BLaER1 treated with 17β-estradiol and CSF1 and Interleukin-3, amounts not matched to agents 10 nM and 100 nM (cell line): ENCODE data around the gene BCAS2.

Source experiments
- H3K27ac ChIP-seq, 11 experiments: shearing (Covaris generic); formaldehyde crosslinking; 2 replicates each; pipeline ENCODE4 v1.8.1; 2022
- H3K27me3 ChIP-seq, 11 experiments: shearing (Covaris generic); formaldehyde crosslinking; 2 replicates each; pipeline ENCODE4 v1.8.1; 2022
- H3K36me3 ChIP-seq, 11 experiments: shearing (Covaris generic); formaldehyde crosslinking; 2 replicates each; pipeline ENCODE4 v1.8.1; 2022
- H3K4me1 ChIP-seq, 10 experiments: shearing (Covaris generic); formaldehyde crosslinking; 2 replicates each; pipeline ENCODE4 v1.8.1; 2022
- H3K4me2 ChIP-seq, 11 experiments: shearing (Covaris generic); formaldehyde crosslinking; 2 replicates each; pipeline ENCODE4 v1.8.1; 2022
- H3K4me3 ChIP-seq, 10 experiments: shearing (Covaris generic); formaldehyde crosslinking; 2 replicates each; pipeline ENCODE4 v1.8.1; 2022
- H3K9ac ChIP-seq, 11 experiments: shearing (Covaris generic); formaldehyde crosslinking; 2 replicates each; pipeline ENCODE4 v1.8.1; 2022
- H3K9me3 ChIP-seq, 11 experiments: shearing (Covaris generic); formaldehyde crosslinking; replicated peaks in 1 of 11; 2 replicates each; pipeline ENCODE4 v1.8.1; 2022
- H4K20me1 ChIP-seq, 11 experiments: shearing (Covaris generic); formaldehyde crosslinking; 2 replicates each; pipeline ENCODE4 v1.8.1; 2022
- Cebpa-rat ChIP-seq, 11 experiments: shearing (Covaris generic); IDR thresholded peaks; 2 replicates each; pipeline ENCODE4 v1.8.1; 2022

Gene BCAS2

DNA sequence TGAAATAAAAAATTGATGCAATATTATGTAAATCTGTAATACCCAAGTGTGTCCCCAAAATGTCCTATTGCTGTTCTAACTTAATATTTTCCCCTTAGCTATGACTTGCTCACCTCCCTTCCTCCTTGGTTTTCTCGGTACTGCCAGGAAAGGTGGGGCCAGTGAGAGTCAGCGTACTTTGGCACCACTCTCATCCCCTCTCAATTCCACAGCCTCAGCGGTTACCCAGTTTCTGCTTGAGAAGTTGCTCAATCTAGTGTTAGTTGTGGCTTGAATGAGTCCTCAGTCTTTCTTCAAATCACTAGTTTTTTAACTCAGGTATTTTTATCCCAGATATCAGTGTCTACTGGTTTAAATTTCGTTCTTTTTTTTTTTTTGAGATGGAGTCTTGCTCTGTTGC, 32.3 kb downstream of the BCAS2 start:
- no peak overlapping the region for H3K4me3 ChIP-seq
- no peak overlapping the region for H3K27ac ChIP-seq
- no peak overlapping the region for H3K9ac ChIP-seq
- H3K27me3 ChIP-seq, result no peaks in the 10 kb centered on the region
- H4K20me1 ChIP-seq, result no peaks in the 10 kb centered on the region
- no peaks in the 10 kb centered on the region; a peak in 1 of 20 replicates for H3K4me1 ChIP-seq
- no peaks in the 10 kb centered on the region for H3K36me3 ChIP-seq
- H3K9me3 ChIP-seq, result no peaks in the 10 kb centered on the region
- H3K4me2 ChIP-seq, result no peak overlapping the region
- no peak for TF ChIP-seq Cebpa-rat (IDR thresholded peaks at IDR 0.05)

DNA sequence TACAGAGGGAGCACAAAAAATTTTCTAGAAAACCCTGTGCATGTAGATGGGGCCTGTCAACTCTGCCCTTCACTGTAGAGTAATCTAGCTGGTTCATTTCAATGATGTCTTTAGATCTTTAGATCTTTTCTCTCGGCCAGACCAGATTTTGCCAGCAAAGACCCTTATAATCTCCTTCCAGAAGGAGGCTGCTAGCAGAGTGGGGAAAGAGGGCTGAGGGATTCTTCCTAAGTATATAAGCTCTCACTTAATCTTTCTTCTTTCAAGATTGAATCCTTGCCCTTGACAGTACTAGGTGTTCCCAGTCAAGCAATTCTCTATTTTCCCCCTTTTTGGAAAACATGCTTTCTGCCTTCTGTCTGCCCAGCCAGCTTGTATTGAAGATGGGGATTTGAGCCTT, 34.3 kb downstream of the BCAS2 start:
- Histone ChIP-seq H4K20me1 (no peaks in the 10 kb centered on the region), H3K4me2 (no peak overlapping the region), H3K9me3 (no peaks in the 10 kb centered on the region), H3K4me3 (no peak overlapping the region), H3K4me1 (no peaks in the 10 kb centered on the region; a peak in 1 of 20 replicates), H3K9ac (no peak overlapping the region), H3K27ac (no peak overlapping the region), H3K27me3 (no peaks in the 10 kb centered on the region), H3K36me3 (no peaks in the 10 kb centered on the region)
- no peak for TF ChIP-seq Cebpa-rat (IDR thresholded peaks at IDR 0.05)

DNA sequence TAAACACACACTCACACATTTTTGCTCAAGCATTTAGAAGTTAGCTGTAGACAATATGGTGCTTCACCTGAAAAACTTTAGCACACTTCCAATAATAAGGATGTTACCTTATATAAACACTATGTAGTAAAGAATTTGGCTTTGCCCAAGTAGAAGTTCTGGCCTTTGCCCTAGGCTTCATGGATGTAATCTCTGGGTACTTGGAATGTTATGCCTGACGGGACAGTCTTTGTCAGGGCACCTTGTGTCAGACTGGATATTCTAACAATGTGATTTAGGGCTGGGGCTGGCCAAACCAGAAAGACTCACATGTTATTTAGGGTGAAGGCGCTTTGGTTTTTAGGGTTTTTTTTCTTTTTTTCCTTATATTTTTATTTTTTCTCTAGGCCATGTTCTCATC, 35.6 kb downstream of the BCAS2 start:
- H3K4me3 ChIP-seq, result no peak overlapping the region
- H3K4me1 ChIP-seq, result no peaks in the 10 kb centered on the region; a peak in 1 of 20 replicates
- no peak overlapping the region for H3K4me2 ChIP-seq
- no peak overlapping the region for H3K27ac ChIP-seq
- H4K20me1 ChIP-seq, result no peaks in the 10 kb centered on the region
- no peaks in the 10 kb centered on the region for H3K27me3 ChIP-seq
- H3K9ac ChIP-seq, result no peak overlapping the region
- no peaks in the 10 kb centered on the region for H3K36me3 ChIP-seq
- no peaks in the 10 kb centered on the region for H3K9me3 ChIP-seq
- no peak for TF ChIP-seq Cebpa-rat (IDR thresholded peaks at IDR 0.05)

DNA sequence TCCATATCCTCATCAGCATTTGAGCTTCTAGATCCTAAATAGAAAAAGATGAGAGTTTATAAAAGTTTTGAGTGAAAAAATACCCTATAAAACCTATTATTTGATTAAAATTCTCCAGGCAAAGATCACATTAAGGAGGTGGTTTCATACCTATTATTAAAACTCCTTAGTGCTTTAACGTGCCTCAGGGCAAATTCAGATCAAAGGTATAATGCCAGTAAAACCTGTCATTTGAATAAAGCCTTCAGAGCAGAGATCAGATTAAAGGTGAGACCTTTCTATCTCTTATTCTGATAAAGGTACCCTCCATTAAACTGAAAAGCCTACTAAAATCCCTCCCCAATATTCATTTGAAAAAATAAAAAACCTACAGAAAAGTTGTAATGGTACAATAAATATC, 36.1 kb downstream of the BCAS2 start:
- Histone ChIP-seq H3K4me1 (no peaks in the 10 kb centered on the region; a peak in 1 of 20 replicates), H3K27me3 (no peaks in the 10 kb centered on the region), H3K27ac (no peak overlapping the region), H3K36me3 (no peaks in the 10 kb centered on the region), H3K9ac (no peak overlapping the region), H3K4me2 (no peak overlapping the region), H4K20me1 (no peaks in the 10 kb centered on the region), H3K4me3 (no peak overlapping the region), H3K9me3 (no peaks in the 10 kb centered on the region)
- no peak for TF ChIP-seq Cebpa-rat (IDR thresholded peaks at IDR 0.05)

- H4K20me1 ChIP-seq, result no peaks in the 10 kb centered on the region
- H3K27me3 ChIP-seq, result no peaks in the 10 kb centered on the region
- no peak overlapping the region for H3K4me3 ChIP-seq
- no peaks in the 10 kb centered on the region for H3K4me1 ChIP-seq
- H3K4me2 ChIP-seq, result no peak overlapping the region
- no peak for TF ChIP-seq Cebpa-rat (IDR thresholded peaks at IDR 0.05)
- no peak overlapping the region for H3K9ac ChIP-seq
- H3K27ac ChIP-seq, result no peak overlapping the region
- H3K9me3 ChIP-seq, result peaks cover 0 to 20% (median 7%) of the 10 kb centered on the region in 11 experiments; a peak in 11 of 22 replicates
- no peaks in the 10 kb centered on the region for H3K36me3 ChIP-seq
These were observed 40.6 kb downstream of the BCAS2 start for GRCh38 chr1:114540821-114541220.

- H3K36me3 ChIP-seq, result no peaks in the 10 kb centered on the region
- TF ChIP-seq Cebpa-rat (IDR thresholded peaks at IDR 0.05), result no peak
- H3K4me3 ChIP-seq, result no peak overlapping the region
- H3K27ac ChIP-seq, result no peak overlapping the region
- H3K4me2 ChIP-seq, result no peak overlapping the region
- peaks cover 0 to 20% (median 7%) of the 10 kb centered on the region in 11 experiments; a peak in 11 of 22 replicates for H3K9me3 ChIP-seq
- H3K27me3 ChIP-seq, result no peaks in the 10 kb centered on the region
- H3K9ac ChIP-seq, result no peak overlapping the region
- H4K20me1 ChIP-seq, result no peaks in the 10 kb centered on the region
- no peaks in the 10 kb centered on the region for H3K4me1 ChIP-seq
These were observed 41.1 kb downstream of the BCAS2 start for GRCh38 chr1:114540272-114540671.

- Histone ChIP-seq H3K9me3 (peaks cover 0 to 20% (median 7%) of the 10 kb centered on the region in 11 experiments; a peak in 11 of 22 replicates), H3K9ac (no peak overlapping the region), H3K27me3 (no peaks in the 10 kb centered on the region), H3K36me3 (no peaks in the 10 kb centered on the region), H3K27ac (no peak overlapping the region), H3K4me1 (peaks cover 0 to 13% (median 10%) of the 10 kb centered on the region in 10 experiments; a peak in 14 of 20 replicates), H3K4me2 (no peak overlapping the region), H3K4me3 (no peak overlapping the region), H4K20me1 (no peaks in the 10 kb centered on the region)
- TF ChIP-seq Cebpa-rat (IDR thresholded peaks at IDR 0.05), result no peak
These were observed 45.4 kb downstream of the BCAS2 start for GRCh38 chr1:114536043-114536442.

DNA sequence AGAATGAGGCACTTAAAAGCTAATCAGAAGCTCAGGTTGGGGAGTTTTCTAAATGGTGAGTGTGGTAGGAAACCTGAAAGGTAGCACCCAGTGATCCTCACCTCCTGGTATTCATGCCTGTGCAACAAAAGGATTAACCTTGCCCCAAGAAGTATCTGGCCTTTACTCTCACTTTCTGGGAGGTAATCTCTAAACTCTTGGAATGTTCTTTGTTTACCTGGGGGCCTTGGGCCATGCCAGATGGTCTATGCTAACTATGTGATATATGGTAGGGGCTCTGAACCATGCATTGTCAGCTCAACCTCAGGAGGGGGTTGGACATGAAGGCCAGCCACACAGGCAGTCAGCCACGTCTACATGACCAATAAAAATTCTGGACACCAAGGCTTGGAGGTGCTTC, 46.0 kb downstream of the BCAS2 start:
- no peak overlapping the region for H3K27ac ChIP-seq
- no peaks in the 10 kb centered on the region for H3K27me3 ChIP-seq
- H3K36me3 ChIP-seq, result no peaks in the 10 kb centered on the region
- H3K4me2 ChIP-seq, result no peak overlapping the region
- H3K4me3 ChIP-seq, result no peak overlapping the region
- TF ChIP-seq Cebpa-rat (IDR thresholded peaks at IDR 0.05), result no peak
- peaks cover 0 to 20% (median 7%) of the 10 kb centered on the region in 11 experiments; a peak in 11 of 22 replicates for H3K9me3 ChIP-seq
- H4K20me1 ChIP-seq, result no peaks in the 10 kb centered on the region
- H3K9ac ChIP-seq, result no peak overlapping the region
- H3K4me1 ChIP-seq, result peaks cover 0 to 13% (median 10%) of the 10 kb centered on the region in 10 experiments; a peak in 14 of 20 replicates

GRCh38 chr1:114531094-114531493, 50.3 kb downstream of the BCAS2 start:
- H3K27ac ChIP-seq, result no peak overlapping the region
- no peak overlapping the region for H3K9ac ChIP-seq
- no peak for TF ChIP-seq Cebpa-rat (IDR thresholded peaks at IDR 0.05)
- peaks cover 0 to 13% (median 10%) of the 10 kb centered on the region in 10 experiments; a peak in 14 of 20 replicates for H3K4me1 ChIP-seq
- H3K27me3 ChIP-seq, result no peaks in the 10 kb centered on the region
- H3K4me2 ChIP-seq, result no peak overlapping the region
- H4K20me1 ChIP-seq, result no peaks in the 10 kb centered on the region
- no peak overlapping the region for H3K4me3 ChIP-seq
- H3K36me3 ChIP-seq, result no peaks in the 10 kb centered on the region
- H3K9me3 ChIP-seq, result peaks cover 0 to 5% (median 0%) of the 10 kb centered on the region in 11 experiments; a peak in 2 of 22 replicates

- no peak overlapping the region for H3K27ac ChIP-seq
- H3K27me3 ChIP-seq, result no peaks in the 10 kb centered on the region
- peaks cover 0 to 13% (median 10%) of the 10 kb centered on the region in 10 experiments; a peak in 14 of 20 replicates for H3K4me1 ChIP-seq
- no peak overlapping the region for H3K4me2 ChIP-seq
- H3K9ac ChIP-seq, result no peak overlapping the region
- H4K20me1 ChIP-seq, result no peaks in the 10 kb centered on the region
- H3K9me3 ChIP-seq, result no peaks in the 10 kb centered on the region
- H3K36me3 ChIP-seq, result no peaks in the 10 kb centered on the region
- TF ChIP-seq Cebpa-rat (IDR thresholded peaks at IDR 0.05), result no peak
- no peak overlapping the region for H3K4me3 ChIP-seq
These were observed 51.2 kb downstream of the BCAS2 start for GRCh38 chr1:114530224-114530623.
